ENCODE data around the gene SCAF1.

DNA sequence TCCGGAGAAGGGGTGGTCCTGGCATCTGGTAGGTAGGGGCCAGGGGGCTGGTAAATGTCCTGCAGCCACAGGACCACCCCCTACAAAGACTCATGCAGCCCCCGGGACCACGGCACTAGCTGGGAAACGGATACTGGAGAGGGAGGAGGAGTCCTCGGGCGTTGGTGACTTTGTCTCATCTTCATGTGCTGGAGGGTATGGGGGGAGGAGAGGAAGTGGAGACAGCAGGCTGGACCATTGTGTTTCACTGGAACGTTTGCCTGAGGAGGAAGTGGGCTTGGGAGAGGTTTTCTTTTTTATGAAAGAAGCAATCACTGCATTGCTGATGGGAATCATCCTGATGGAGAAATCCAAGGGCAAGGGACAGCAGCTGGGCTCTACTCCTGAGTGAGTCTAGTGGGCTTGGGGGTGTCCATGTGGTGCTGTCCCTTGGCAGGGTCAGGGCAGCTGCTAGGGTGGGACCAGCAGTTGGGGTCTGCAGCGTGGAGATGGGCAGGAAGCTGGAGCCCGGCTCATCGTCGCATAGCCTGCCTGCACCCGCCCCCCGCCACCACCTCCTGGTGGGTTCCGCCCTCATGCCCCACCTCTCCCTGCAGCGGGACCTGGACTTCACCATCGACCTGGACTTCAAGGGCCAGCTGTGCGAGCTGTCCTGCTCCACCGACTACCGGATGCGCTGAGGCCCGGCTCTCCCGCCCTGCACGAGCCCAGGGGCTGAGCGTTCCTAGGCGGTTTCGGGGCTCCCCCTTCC is 45.7 kb downstream of the SCAF1 start:
- TF ChIP-seq CTCF (IDR thresholded peaks at IDR 0.05) (no peak), POLR2A (IDR thresholded peaks at IDR 0.05) (no peak)
